Activated T-cell treated with anti-CD3 and anti-CD28 coated beads, Interleukin-2, amount 50 U/mL, for 1 hour (primary cell): Measurements from ENCODE around the gene CST9L.

Experiments used
- DNase-seq: peaks from one replicate; pipeline ENCODE4 v3.0.0-alpha.2; 2020

The CST9L gene

GRCh38 chr20:23568320-23568970 is at the start of gene CST9L:
Gene CST9L (minus strand): TSS chr20:23568484. CDS start chr20:23568450, 34 bp downstream.
- no peak for DNase-seq

GRCh38 chr20:23614163-23614562 is 45.9 kb upstream of the CST9L start:
- no peak for DNase-seq

- no peak for DNase-seq
These were observed 45.4 kb upstream of the CST9L start for GRCh38 chr20:23613676-23614075.

GRCh38 chr20:23612396-23612795 is 44.1 kb upstream of the CST9L start:
- DNase-seq: no peak

- no peak for DNase-seq
These were observed 41.3 kb upstream of the CST9L start for GRCh38 chr20:23609486-23610109.

GRCh38 chr20:23608251-23608846 is 40.1 kb upstream of the CST9L start:
- DNase-seq: no peak

GRCh38 chr20:23607497-23608245 is 39.4 kb upstream of the CST9L start:
- no peak for DNase-seq

- peak; percentile 56 for DNase-seq
These were observed 38.4 kb upstream of the CST9L start for GRCh38 chr20:23606652-23607049.

- DNase-seq: no peak
These were observed 37.8 kb upstream of the CST9L start, which contains the start of gene CST9 for GRCh38 chr20:23605867-23606651. Gene CST9 (minus strand): TSS chr20:23605917. CDS start chr20:23605864, 53 bp downstream.

GRCh38 chr20:23604306-23604705 is 36.0 kb upstream of the CST9L start:
- no peak for DNase-seq

- DNase-seq: no peak
These were observed 35.0 kb upstream of the CST9L start for GRCh38 chr20:23603321-23603720.

GRCh38 chr20:23602699-23603098 is 34.4 kb upstream of the CST9L start:
- no peak for DNase-seq

- no peak for DNase-seq
These were observed 34.0 kb upstream of the CST9L start for GRCh38 chr20:23602241-23602640.

- DNase-seq: no peak
These were observed 33.4 kb upstream of the CST9L start for GRCh38 chr20:23601715-23602114.

- no peak for DNase-seq
These were observed 30.2 kb upstream of the CST9L start for GRCh38 chr20:23598481-23598880.

- DNase-seq: no peak
These were observed 28.4 kb upstream of the CST9L start for GRCh38 chr20:23596579-23597250.

GRCh38 chr20:23595941-23596340 is 27.7 kb upstream of the CST9L start:
- no peak for DNase-seq

GRCh38 chr20:23588434-23589403 is 20.4 kb upstream of the CST9L start:
- no peak for DNase-seq

GRCh38 chr20:23587631-23588030 is 19.3 kb upstream of the CST9L start:
- no peak for DNase-seq

- no peak for DNase-seq
These were observed 18.6 kb upstream of the CST9L start for GRCh38 chr20:23586735-23587525.
